ENCODE data around the gene PHF21B.

PHF21B gene

GRCh38 chr22:44974454-44974853 is 35.4 kb downstream of the PHF21B start:
- no peak for TF ChIP-seq CTCF (IDR thresholded peaks at IDR 0.05)
- H3K9me3 ChIP-seq: no peaks in the 10 kb centered on the region
- H3K4me3 ChIP-seq (ENCODE audit: low read depth in 1 of 2, low read length in 1 of 2): no peak overlapping the region
- no peaks in the 10 kb centered on the region for H3K36me3 ChIP-seq
- H3K4me1 ChIP-seq (ENCODE audit: control insufficient read depth in 1 of 2, insufficient read depth in 1 of 2, low read depth in 1 of 2, low read length in 1 of 2): no peaks in the 10 kb centered on the region
- H3K27ac ChIP-seq: no peak overlapping the region
- no peaks in the 10 kb centered on the region for H3K27me3 ChIP-seq

GRCh38 chr22:44973829-44974228 is 36.0 kb downstream of the PHF21B start:
- no peaks in the 10 kb centered on the region for H3K27me3 ChIP-seq
- H3K9me3 ChIP-seq: no peaks in the 10 kb centered on the region
- TF ChIP-seq CTCF (IDR thresholded peaks at IDR 0.05): no peak
- H3K36me3 ChIP-seq: no peaks in the 10 kb centered on the region
- no peak overlapping the region for H3K27ac ChIP-seq
- H3K4me3 ChIP-seq (ENCODE audit: low read depth in 1 of 2, low read length in 1 of 2): no peak overlapping the region
- no peaks in the 10 kb centered on the region for H3K4me1 ChIP-seq (ENCODE audit: control insufficient read depth in 1 of 2, insufficient read depth in 1 of 2, low read depth in 1 of 2, low read length in 1 of 2)

GRCh38 chr22:44972363-44973083 is 37.3 kb downstream of the PHF21B start:
- Histone ChIP-seq H3K27me3 (no peaks in the 10 kb centered on the region), H3K4me3 (ENCODE audit: low read depth in 1 of 2, low read length in 1 of 2) (no peak overlapping the region), H3K9me3 (no peaks in the 10 kb centered on the region), H3K36me3 (no peaks in the 10 kb centered on the region), H3K27ac (no peak overlapping the region), H3K4me1 (ENCODE audit: control insufficient read depth in 1 of 2, insufficient read depth in 1 of 2, low read depth in 1 of 2, low read length in 1 of 2) (no peaks in the 10 kb centered on the region)
- TF ChIP-seq CTCF (IDR thresholded peaks at IDR 0.05): no peak

GRCh38 chr22:44971651-44972362 is 38.0 kb downstream of the PHF21B start:
- Histone ChIP-seq H3K27me3 (no peaks in the 10 kb centered on the region), H3K4me3 (ENCODE audit: low read depth in 1 of 2, low read length in 1 of 2) (no peak overlapping the region), H3K9me3 (no peaks in the 10 kb centered on the region), H3K27ac (no peak overlapping the region), H3K36me3 (no peaks in the 10 kb centered on the region), H3K4me1 (ENCODE audit: control insufficient read depth in 1 of 2, insufficient read depth in 1 of 2, low read depth in 1 of 2, low read length in 1 of 2) (no peaks in the 10 kb centered on the region)
- no peak for TF ChIP-seq CTCF (IDR thresholded peaks at IDR 0.05)

- Histone ChIP-seq H3K27me3 (no peaks in the 10 kb centered on the region), H3K9me3 (no peaks in the 10 kb centered on the region), H3K4me3 (ENCODE audit: low read depth in 1 of 2, low read length in 1 of 2) (no peak overlapping the region), H3K27ac (no peak overlapping the region), H3K36me3 (no peaks in the 10 kb centered on the region), H3K4me1 (ENCODE audit: control insufficient read depth in 1 of 2, insufficient read depth in 1 of 2, low read depth in 1 of 2, low read length in 1 of 2) (no peaks in the 10 kb centered on the region)
- TF ChIP-seq CTCF (IDR thresholded peaks at IDR 0.05): no peak
These were observed 39.5 kb downstream of the PHF21B start for GRCh38 chr22:44970291-44970690.
